Subcutaneous adipose tissue (tissue), 4 donors: ENCODE results near the gene SLC36A3. TPM values are rescaled to one million over a fixed set of nuclear protein-coding genes. Genes with fewer than 3 reads are reported as not detected.

Source experiments
- total RNA-seq, 4 donors: library from RNA; depleted of rRNA; stranded (reverse); fragments of >200 nt; gene quantifications; one replicate each; pipeline ENCODE4 v1.1.0, GENCODE V29; 2016
- TF ChIP-seq, protein P1 (sequence below): fragments of 450-650 bp; IDR thresholded peaks from one replicate; pipeline ENCODE4 v1.5.1; 2016; ENCODE audit warnings: low read depth, mild to moderate bottlenecking, control low read depth, antibody characterized with exemption, moderate library complexity

Gene SLC36A3
- total RNA-seq, 4 donors from 2014 or later: not detected

DNA sequence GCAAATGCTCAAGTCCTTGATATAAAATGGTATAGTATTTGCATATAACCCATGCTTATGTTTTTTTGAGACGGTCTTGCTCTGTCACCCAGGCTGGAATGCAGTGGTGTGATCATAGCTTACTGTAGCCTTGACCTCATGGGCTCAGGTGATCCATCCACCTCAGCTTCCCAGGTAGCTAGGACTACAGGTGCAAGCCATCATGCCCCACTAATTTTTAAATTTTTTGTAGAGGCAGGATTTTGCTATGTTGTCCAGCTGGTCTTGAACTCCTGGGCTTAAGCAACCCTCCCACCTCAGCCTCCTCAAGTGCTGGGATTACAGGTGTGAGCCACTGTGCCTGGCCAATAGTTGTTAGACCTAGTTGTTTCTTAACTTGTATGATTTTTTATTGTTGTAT lies 17.3 kb downstream of the SLC36A3 start:
- TF ChIP-seq, protein P1, sequence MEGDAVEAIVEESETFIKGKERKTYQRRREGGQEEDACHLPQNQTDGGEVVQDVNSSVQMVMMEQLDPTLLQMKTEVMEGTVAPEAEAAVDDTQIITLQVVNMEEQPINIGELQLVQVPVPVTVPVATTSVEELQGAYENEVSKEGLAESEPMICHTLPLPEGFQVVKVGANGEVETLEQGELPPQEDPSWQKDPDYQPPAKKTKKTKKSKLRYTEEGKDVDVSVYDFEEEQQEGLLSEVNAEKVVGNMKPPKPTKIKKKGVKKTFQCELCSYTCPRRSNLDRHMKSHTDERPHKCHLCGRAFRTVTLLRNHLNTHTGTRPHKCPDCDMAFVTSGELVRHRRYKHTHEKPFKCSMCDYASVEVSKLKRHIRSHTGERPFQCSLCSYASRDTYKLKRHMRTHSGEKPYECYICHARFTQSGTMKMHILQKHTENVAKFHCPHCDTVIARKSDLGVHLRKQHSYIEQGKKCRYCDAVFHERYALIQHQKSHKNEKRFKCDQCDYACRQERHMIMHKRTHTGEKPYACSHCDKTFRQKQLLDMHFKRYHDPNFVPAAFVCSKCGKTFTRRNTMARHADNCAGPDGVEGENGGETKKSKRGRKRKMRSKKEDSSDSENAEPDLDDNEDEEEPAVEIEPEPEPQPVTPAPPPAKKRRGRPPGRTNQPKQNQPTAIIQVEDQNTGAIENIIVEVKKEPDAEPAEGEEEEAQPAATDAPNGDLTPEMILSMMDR: no peak

DNA sequence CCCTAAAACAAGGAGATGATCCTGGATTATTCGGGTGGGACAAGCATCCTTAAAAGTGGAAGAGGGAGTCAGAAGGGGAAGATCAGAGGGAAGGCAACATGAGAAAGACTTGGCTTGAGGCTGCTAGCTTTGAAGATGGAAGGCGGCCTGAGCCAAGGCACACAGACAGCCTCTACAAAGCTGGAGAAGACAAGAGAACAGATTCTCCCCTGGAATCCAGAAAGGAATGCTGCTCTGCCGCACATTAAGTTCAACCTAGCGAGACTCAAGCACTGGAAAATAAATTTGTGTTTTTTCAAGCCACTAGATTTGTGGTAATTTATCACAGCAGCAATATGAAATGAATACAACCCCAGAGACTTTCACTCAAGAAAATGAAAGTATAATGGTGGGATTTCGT lies 17.9 kb downstream of the SLC36A3 start:
- TF ChIP-seq, protein P1: no peak

DNA sequence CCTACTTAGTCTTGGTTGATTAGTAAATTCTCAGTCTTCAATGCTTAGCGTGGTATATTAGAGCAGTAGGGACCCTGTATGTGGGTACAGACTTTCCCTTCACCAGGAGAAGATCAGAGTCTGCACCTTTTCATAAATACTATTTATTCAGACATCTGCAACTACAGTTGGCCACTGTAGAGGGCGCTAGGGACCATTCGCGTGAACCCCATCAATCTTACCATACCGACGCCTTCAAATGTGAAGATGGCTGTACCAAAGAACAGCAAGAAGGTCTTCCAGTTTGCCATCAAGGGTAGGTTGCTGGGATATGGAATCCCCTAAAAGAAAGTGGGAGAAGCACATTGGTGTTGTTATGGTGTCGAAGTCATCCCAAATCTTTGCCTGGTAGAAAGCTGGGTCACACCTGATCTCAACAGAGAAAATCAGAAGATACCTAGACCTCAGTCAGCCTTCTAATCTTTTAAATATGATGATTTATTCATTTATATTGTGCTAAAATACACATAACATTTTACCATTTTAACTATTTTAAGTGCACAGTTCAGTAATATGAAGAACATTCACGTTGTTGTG lies 19.1 kb downstream of the SLC36A3 start:
- TF ChIP-seq, protein P1: no peak

DNA sequence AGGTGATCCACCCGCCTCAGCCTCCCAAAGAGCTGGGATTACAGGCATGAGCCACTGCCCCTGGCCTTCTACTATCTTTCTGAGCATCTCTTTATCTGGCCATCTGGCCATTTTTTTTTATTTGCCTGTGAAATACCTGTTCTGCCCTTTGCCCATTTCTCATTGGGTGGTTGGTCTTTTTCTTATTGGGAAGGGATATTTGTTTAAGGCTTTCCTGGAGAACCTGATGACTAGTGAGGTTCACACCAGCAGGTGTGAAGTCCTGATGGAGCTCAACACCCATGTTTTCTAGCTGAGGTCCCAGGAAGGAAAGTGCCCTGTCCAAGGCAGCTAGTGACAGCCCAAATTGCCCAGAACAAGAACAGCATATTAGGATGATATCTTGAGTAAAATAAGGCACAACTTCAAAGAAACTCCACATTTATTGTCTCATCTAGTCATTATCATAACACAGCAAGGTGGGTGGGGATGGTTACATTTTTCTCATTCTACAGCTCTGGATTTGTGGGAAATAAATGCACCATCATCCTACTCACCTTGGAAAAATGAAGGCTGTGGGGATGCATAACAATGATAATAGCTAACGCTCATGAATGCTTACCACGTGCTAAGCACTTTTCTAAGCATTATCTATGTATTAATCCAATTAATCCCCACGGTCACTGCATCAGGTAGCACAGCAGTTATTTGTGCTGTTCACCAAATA lies 20.3 kb downstream of the SLC36A3 start:
- TF ChIP-seq, protein P1: no peak

DNA sequence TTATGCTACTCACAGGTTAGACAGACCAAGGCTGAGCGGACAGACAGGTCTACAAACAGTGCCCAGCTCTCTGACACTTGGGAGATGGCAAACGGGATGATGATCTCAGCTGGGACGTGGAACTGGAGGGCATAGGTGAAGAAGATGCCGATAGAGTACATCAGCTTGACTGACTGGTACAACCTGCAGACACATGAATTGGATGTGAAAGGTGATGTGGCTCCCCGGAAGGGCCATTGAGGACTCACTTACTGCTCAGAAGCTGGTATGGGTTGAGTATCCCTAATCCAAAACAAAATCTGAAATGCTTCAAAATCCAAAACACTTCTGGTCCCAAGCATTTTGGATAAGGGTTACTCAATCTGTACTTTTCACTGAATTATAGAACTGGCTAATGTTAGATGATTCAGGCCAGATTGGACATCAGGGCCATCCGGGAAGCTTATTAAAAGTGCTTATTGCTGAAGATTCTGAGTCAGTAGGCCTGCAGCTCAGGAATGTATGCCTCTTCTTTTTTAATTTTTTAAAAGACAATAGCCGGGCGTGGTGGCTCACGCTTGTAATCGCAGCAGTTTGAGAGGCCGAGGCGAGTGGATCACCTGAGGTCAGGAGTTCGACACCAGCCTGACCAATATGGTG lies 22.4 kb downstream of the SLC36A3 start:
- TF ChIP-seq, protein P1: no peak

DNA sequence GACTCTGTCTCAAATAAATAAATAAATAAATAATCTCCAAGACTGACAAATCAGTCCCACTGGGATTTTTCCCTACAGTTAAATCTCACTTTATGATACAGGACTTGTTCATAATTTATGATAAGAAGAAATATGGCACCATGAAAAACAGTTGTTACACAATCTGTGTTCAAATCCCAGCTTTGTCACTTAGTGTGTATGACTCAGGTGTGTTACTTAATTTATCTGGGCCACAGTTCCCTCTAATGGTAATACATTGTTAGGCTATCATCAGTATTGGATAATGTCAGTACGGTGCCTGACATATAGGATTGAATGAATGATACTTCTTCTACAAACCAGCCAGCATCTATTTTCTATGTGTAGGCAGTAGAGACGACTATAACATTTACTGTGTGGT lies 23.1 kb downstream of the SLC36A3 start:
- TF ChIP-seq, protein P1: no peak

DNA sequence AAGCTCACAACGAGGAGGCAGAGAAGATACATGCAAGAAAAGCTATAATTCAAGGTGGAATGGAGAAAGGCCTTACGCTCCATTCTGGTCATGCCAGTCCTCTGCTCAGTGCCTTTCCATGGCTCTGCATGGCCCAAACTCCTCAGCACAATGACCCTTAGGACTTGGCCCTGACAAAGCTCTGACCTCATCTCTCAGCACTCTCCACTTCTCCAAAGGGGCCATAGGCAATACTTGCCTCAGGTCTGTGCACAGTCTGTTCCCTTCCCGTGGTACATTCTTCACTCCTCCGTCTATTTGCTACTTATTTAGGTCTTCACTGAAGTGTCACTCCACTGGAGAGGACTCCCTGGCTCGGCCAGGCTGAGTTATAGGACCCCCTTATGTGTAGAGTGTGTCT lies 24.7 kb downstream of the SLC36A3 start:
- TF ChIP-seq, protein P1: no peak
